ENCODE results near the gene PIPOX.

GRCh38 chr17:29039764-29040598, 3.0 kb upstream of the PIPOX start:
- TF ChIP-seq CTCF (IDR thresholded peaks at IDR 0.05; ENCODE audit: insufficient read depth, low read length) (no peak), REST (IDR thresholded peaks at IDR 0.05; ENCODE audit: insufficient replicate concordance, low read depth) (no peak), POLR2AphosphoS5 (IDR thresholded peaks at IDR 0.05; ENCODE audit: low read depth) (no peak), GABPA (IDR thresholded peaks at IDR 0.05; ENCODE audit: low read depth) (no peak)

Measured in HL-60 (cell line).